ENCODE data around the gene GLT6D1. TPM values are rescaled to one million over a fixed set of nuclear protein-coding genes. Genes with fewer than 3 reads are reported as not detected.

The GLT6D1 gene
- total and polyA plus RNA-seq, 2 donors (not counting 1 experiment from before 2014, with no cell fraction given) = not detected

GRCh38 chr9:135592625-135593024 lies 46.7 kb downstream of the GLT6D1 start:
- H4K20me1 ChIP-seq (ENCODE audit: control insufficient read depth, insufficient read depth, low read length, poor library complexity, severe bottlenecking) = no peaks in the 10 kb centered on the region
- H3K4me3 Mint-ChIP-seq = no peak overlapping the region
- H3K9ac ChIP-seq (ENCODE audit: low read length) = no peak overlapping the region
- H3K27me3 ChIP-seq (replicated peaks in 1 of 4; ENCODE audit: control extremely low read depth in 1 of 4, control insufficient read depth in 3 of 4, insufficient read depth in 4 of 4, low read length in 3 of 4) = peaks cover 0 to 8% (median 0%) of the 10 kb centered on the region in 4 experiments
- H3K4me1 ChIP-seq (ENCODE audit: control insufficient read depth in 2 of 2, insufficient read depth in 2 of 2, low read length in 2 of 2) = no peaks in the 10 kb centered on the region
- H2AFZ ChIP-seq (ENCODE audit: insufficient read depth, low read depth, low read length, poor library complexity, severe bottlenecking) = no peak overlapping the region
- H3K4me1 Mint-ChIP-seq = no peaks in the 10 kb centered on the region
- H3K79me2 ChIP-seq (ENCODE audit: control insufficient read depth, insufficient read depth, low read length) = no peaks in the 10 kb centered on the region
- intact Hi-C loops (cut with micrococcal nuclease) = no loop called here
- no peaks in the 10 kb centered on the region for H3K36me3 ChIP-seq (replicated peaks in 1 of 2; ENCODE audit: control extremely low read depth in 1 of 2, control insufficient read depth in 1 of 2, extremely low read depth in 1 of 2, insufficient read depth in 2 of 2, low read length in 1 of 2)
- TF ChIP-seq EZH2 (IDR thresholded peaks at IDR 0.05; ENCODE audit: borderline replicate concordance, insufficient read depth, low read depth, low read length, poor library complexity, severe bottlenecking) (no peak), CTCF (IDR thresholded peaks at IDR 0.05) (no peak)
- ChIA-PET CTCF (no interaction called here), POLR2A (no interaction called here)
- no peak overlapping the region for H3K4me2 ChIP-seq (replicated peaks; ENCODE audit: low read depth, low read length, poor library complexity, severe bottlenecking)
- ATAC-seq (ENCODE audit: low read depth) = no peak
- 86% methylated on average over 6 of the region's 13 CpGs for WGBS (ENCODE audit: insufficient coverage)
- H3K9me3 Mint-ChIP-seq (ENCODE audit: insufficient read depth) = no peaks in the 10 kb centered on the region
- H3K27ac Mint-ChIP-seq = no peak overlapping the region
- no peaks in the 10 kb centered on the region for H3K9me3 ChIP-seq (ENCODE audit: control extremely low read depth in 1 of 3, control insufficient read depth in 2 of 3, insufficient read depth in 1 of 3, low read length in 2 of 3)
- no peak for DNase-seq
- no peak overlapping the region for H3K4me3 ChIP-seq (ENCODE audit: control extremely low read depth in 1 of 5, extremely low read depth in 1 of 5, insufficient read depth in 1 of 5, low read depth in 2 of 5, low read length in 4 of 5)
- H3K27ac ChIP-seq (ENCODE audit: low read length in 2 of 2) = no peak overlapping the region
- H3K27me3 Mint-ChIP-seq = peaks cover 22% of the 10 kb centered on the region

- ChIA-PET POLR2A (no interaction called here), CTCF (no interaction called here)
- H3K27ac Mint-ChIP-seq = no peak overlapping the region
- no peak overlapping the region for H3K27ac ChIP-seq (ENCODE audit: low read length in 2 of 2)
- H3K79me2 ChIP-seq (ENCODE audit: control insufficient read depth, insufficient read depth, low read length) = no peaks in the 10 kb centered on the region
- ATAC-seq (ENCODE audit: low read depth) = no peak
- peaks cover 22% of the 10 kb centered on the region for H3K27me3 Mint-ChIP-seq
- DNase-seq = no peak
- H3K9me3 ChIP-seq (ENCODE audit: control extremely low read depth in 1 of 3, control insufficient read depth in 2 of 3, insufficient read depth in 1 of 3, low read length in 2 of 3) = no peaks in the 10 kb centered on the region
- H4K20me1 ChIP-seq (ENCODE audit: control insufficient read depth, insufficient read depth, low read length, poor library complexity, severe bottlenecking) = no peaks in the 10 kb centered on the region
- H3K9ac ChIP-seq (ENCODE audit: low read length) = no peak overlapping the region
- TF ChIP-seq EZH2 (IDR thresholded peaks at IDR 0.05; ENCODE audit: borderline replicate concordance, insufficient read depth, low read depth, low read length, poor library complexity, severe bottlenecking) = no peak
- no peak for TF ChIP-seq CTCF (IDR thresholded peaks at IDR 0.05)
- H3K4me3 Mint-ChIP-seq = no peak overlapping the region
- peaks cover 0 to 8% (median 0%) of the 10 kb centered on the region in 4 experiments for H3K27me3 ChIP-seq (replicated peaks in 1 of 4; ENCODE audit: control extremely low read depth in 1 of 4, control insufficient read depth in 3 of 4, insufficient read depth in 4 of 4, low read length in 3 of 4)
- H3K4me3 ChIP-seq (ENCODE audit: control extremely low read depth in 1 of 5, extremely low read depth in 1 of 5, insufficient read depth in 1 of 5, low read depth in 2 of 5, low read length in 4 of 5) = no peak overlapping the region
- intact Hi-C loops (cut with micrococcal nuclease) = no loop called here
- H3K36me3 ChIP-seq (replicated peaks in 1 of 2; ENCODE audit: control extremely low read depth in 1 of 2, control insufficient read depth in 1 of 2, extremely low read depth in 1 of 2, insufficient read depth in 2 of 2, low read length in 1 of 2) = no peaks in the 10 kb centered on the region
- no peaks in the 10 kb centered on the region for H3K4me1 Mint-ChIP-seq
- 88% methylated on average over 2 of the region's 5 CpGs for WGBS (ENCODE audit: insufficient coverage)
- H3K4me1 ChIP-seq (ENCODE audit: control insufficient read depth in 2 of 2, insufficient read depth in 2 of 2, low read length in 2 of 2) = no peaks in the 10 kb centered on the region
- H3K9me3 Mint-ChIP-seq (ENCODE audit: insufficient read depth) = no peaks in the 10 kb centered on the region
- H3K4me2 ChIP-seq (replicated peaks; ENCODE audit: low read depth, low read length, poor library complexity, severe bottlenecking) = no peak overlapping the region
- no peak overlapping the region for H2AFZ ChIP-seq (ENCODE audit: insufficient read depth, low read depth, low read length, poor library complexity, severe bottlenecking)
These were observed 47.1 kb downstream of the GLT6D1 start for GRCh38 chr9:135592331-135592590.
